PC-9 (cell line): ENCODE measurements around the gene TOMM22. TPM values are rescaled to one million over a fixed set of nuclear protein-coding genes. Genes with fewer than 3 reads are reported as not detected.

ENCODE experiments used
- BruUV-seq: library from RNA; stranded (reverse); fragments of 400-500 nt; replicated peaks from 2 replicates; lab custom pipeline; 2021; lab: Mats Ljungman, UMichigan
- CTCF ChIA-PET: fragments of 300-600 bp; sonication (Branson Sonifier 250); formaldehyde crosslinking; loops from one replicate; lab custom pipeline; 2022; ENCODE audit warnings: antibody characterized with exemption; lab: Charles Lee
- POLR2A ChIA-PET: fragments of 300-600 bp; sonication (Branson Sonifier 250); formaldehyde crosslinking; loops from one replicate; lab custom pipeline; 2022; ENCODE audit warnings: antibody characterized with exemption; ENCODE audit not compliant: unreplicated experiment; lab: Charles Lee
- DNase-seq, 2 experiments: peaks; one replicate each; pipeline versions ENCODE4 v3.0.0 to v3.0.0-alpha.2; 2015 to 2022; ENCODE audit warnings: mixed read lengths in 1 of 2
- H2AFZ ChIP-seq: fragments of 200-600 bp; sonication (generic); 2 replicates; pipeline ENCODE4 v1.8.1; 2017; ENCODE audit warnings: antibody characterized with exemption
- H3F3A ChIP-seq: fragments of 200-600 bp; sonication (generic); 2 replicates; pipeline ENCODE4 v1.8.1; 2017; ENCODE audit warnings: antibody characterized with exemption, mild to moderate bottlenecking, low read depth; ENCODE audit not compliant: insufficient read depth
- H3K27ac ChIP-seq: fragments of 200-600 bp; sonication (generic); 2 replicates; pipeline ENCODE4 v1.6.1; 2016; ENCODE audit warnings: mixed run types
- H3K27me3 ChIP-seq: fragments of 200-600 bp; sonication (generic); 2 replicates; pipeline ENCODE4 v1.6.1; 2016; ENCODE audit warnings: low read depth, mixed run types; ENCODE audit not compliant: insufficient read depth
- H3K36me3 ChIP-seq: fragments of 200-600 bp; sonication (generic); 2 replicates; pipeline ENCODE4 v1.6.1; 2016; ENCODE audit warnings: low read depth, mixed run types
- H3K4me1 ChIP-seq: fragments of 200-600 bp; sonication (generic); replicated peaks from 2 replicates; pipeline ENCODE4 v1.6.1; 2016; ENCODE audit warnings: mixed run types; ENCODE audit not compliant: insufficient read depth
- H3K4me2 ChIP-seq: fragments of 200-600 bp; sonication (generic); 2 replicates; pipeline ENCODE4 v1.6.1; 2017; ENCODE audit warnings: mixed run types
- H3K4me3 ChIP-seq: fragments of 200-600 bp; sonication (generic); 2 replicates; pipeline ENCODE4 v1.6.1; 2016; ENCODE audit warnings: mixed run types
- H3K79me2 ChIP-seq: fragments of 200-600 bp; sonication (generic); 2 replicates; pipeline ENCODE4 v1.6.1; 2017; ENCODE audit warnings: low read depth, mixed run types
- H3K9me2 ChIP-seq: fragments of 200-600 bp; sonication (generic); 2 replicates; pipeline ENCODE4 v1.8.1; 2017; ENCODE audit warnings: mild to moderate bottlenecking; ENCODE audit not compliant: insufficient read depth
- H3K9me3 ChIP-seq: fragments of 200-600 bp; sonication (generic); 2 replicates; pipeline ENCODE4 v1.8.1; 2016; ENCODE audit warnings: low read depth; ENCODE audit not compliant: insufficient read depth
- H4K20me1 ChIP-seq: fragments of 200-600 bp; sonication (generic); 2 replicates; pipeline ENCODE4 v1.8.1; 2017; ENCODE audit not compliant: insufficient read depth
- EZH2 ChIP-seq: fragments of 200-600 bp; sonication (generic); IDR thresholded peaks from 2 replicates; pipeline ENCODE4 v1.8.0; 2017; ENCODE audit warnings: antibody characterized with exemption, low read depth
- intact Hi-C: fragments of 100-400 bp; cut with micrococcal nuclease; formaldehyde crosslinking; loops from one replicate; pipeline ENCODE4 v1.10.0; 2022; ENCODE audit not compliant: unreplicated experiment
- total RNA-seq: library from RNA; stranded (reverse); gene quantifications from 2 replicates; pipeline ENCODE4 v1.2.3, GENCODE V29; 2021
- TF ChIP-seq, protein P1 (sequence below): fragments of 200-600 bp; sonication (generic); conservative IDR thresholded peaks from 2 replicates; pipeline ENCODE4 v1.6.1; 2017; ENCODE audit warnings: mixed run types, antibody characterized with exemption, mild to moderate bottlenecking, moderate library complexity

Gene TOMM22
- total RNA-seq, 1 experiment from 2014 or later = 120 TPM

DNA sequence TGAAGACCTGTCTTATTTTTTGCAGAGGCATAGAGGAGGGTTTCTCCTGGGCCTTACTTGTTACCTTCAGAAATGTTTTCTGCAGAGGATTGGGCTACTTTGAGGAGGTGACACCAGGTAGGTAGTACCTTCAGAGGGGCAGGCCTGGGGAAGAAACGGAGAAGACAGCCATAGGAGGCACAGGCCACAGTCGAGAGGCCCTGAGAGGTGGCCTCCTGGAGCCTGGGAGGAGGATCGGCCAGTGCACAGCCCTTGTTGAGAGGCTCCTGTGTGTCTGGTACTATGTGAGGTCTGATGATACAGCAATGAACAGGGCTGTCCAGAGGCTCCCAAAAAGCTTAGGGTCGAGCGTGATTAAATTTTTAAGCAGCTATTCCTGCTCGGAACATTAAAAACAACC lies 35.5 kb downstream of the TOMM22 start:
- H3K4me1 ChIP-seq = peaks cover 23% of the 10 kb centered on the region
- no peak overlapping the region for H3K4me2 ChIP-seq
- H3K4me3 ChIP-seq = no peak overlapping the region
- DNase-seq = no peak
- no peaks in the 10 kb centered on the region for H3K27me3 ChIP-seq
- intact Hi-C loops = no loop called here
- no peak overlapping the region for H2AFZ ChIP-seq
- ChIA-PET POLR2A (no interaction called here), CTCF (interaction anchor here (0.5 to 2.0 kb wide), 2 partner anchors 10 to 356 kb away, joined by 4 to 13 read pairs; no protein-coding TSS in a partner anchor)
- TF ChIP-seq, protein P1, sequence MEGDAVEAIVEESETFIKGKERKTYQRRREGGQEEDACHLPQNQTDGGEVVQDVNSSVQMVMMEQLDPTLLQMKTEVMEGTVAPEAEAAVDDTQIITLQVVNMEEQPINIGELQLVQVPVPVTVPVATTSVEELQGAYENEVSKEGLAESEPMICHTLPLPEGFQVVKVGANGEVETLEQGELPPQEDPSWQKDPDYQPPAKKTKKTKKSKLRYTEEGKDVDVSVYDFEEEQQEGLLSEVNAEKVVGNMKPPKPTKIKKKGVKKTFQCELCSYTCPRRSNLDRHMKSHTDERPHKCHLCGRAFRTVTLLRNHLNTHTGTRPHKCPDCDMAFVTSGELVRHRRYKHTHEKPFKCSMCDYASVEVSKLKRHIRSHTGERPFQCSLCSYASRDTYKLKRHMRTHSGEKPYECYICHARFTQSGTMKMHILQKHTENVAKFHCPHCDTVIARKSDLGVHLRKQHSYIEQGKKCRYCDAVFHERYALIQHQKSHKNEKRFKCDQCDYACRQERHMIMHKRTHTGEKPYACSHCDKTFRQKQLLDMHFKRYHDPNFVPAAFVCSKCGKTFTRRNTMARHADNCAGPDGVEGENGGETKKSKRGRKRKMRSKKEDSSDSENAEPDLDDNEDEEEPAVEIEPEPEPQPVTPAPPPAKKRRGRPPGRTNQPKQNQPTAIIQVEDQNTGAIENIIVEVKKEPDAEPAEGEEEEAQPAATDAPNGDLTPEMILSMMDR = no peak
- no peak for TF ChIP-seq EZH2
- BruUV-seq = no TSS peak
- H3K36me3 ChIP-seq = peaks cover 38% of the 10 kb centered on the region
- H4K20me1 ChIP-seq = peaks cover 78% of the 10 kb centered on the region
- H3K9me3 ChIP-seq = no peaks in the 10 kb centered on the region
- H3K9me2 ChIP-seq = no peaks in the 10 kb centered on the region
- H3F3A ChIP-seq = peaks cover 37% of the 10 kb centered on the region
- H3K79me2 ChIP-seq = peaks cover 77% of the 10 kb centered on the region
- H3K27ac ChIP-seq = no peak overlapping the region

DNA sequence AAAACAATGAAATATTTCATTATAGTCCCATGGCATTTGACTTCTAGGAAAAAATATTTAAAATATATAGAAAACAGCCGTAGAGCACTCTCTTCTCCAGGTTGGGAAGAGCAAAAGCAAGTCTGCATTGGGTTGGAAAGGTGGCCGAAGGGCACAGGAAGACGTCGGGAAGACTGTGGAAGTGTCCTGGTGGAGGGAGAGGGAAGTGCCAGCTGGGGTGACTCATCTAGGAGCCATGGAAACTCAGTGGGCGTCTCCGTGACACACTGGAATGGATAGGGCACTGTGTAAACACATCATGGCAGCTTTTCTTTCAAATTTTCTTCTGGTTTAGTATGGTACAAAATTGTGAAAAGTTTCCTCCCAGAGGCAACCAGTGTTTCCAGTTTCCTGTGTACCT lies 36.7 kb downstream of the TOMM22 start:
- Histone ChIP-seq H3K9me3 (no peaks in the 10 kb centered on the region), H3K4me3 (no peak overlapping the region), H3K27ac (peak overlapping the region; percentile 57), H4K20me1 (peaks cover 66% of the 10 kb centered on the region), H3K36me3 (peaks cover 48% of the 10 kb centered on the region), H3K4me2 (peak overlapping the region; percentile 69), H3K9me2 (no peaks in the 10 kb centered on the region), H3K4me1 (peaks cover 23% of the 10 kb centered on the region), H3K79me2 (peaks cover 65% of the 10 kb centered on the region), H3K27me3 (no peaks in the 10 kb centered on the region), H2AFZ (no peak overlapping the region), H3F3A (peaks cover 37% of the 10 kb centered on the region)
- CTCF ChIA-PET = interaction anchor here (1.4 to 2.0 kb wide), 2 partner anchors 11 to 48 kb away, joined by 4 read pairs; no protein-coding TSS in a partner anchor
- BruUV-seq = no TSS peak
- POLR2A ChIA-PET = interaction anchor here (0.7 kb wide), 3 partner anchors 12 to 964 kb away, joined by 3 to 5 read pairs (median 3); no protein-coding TSS in a partner anchor
- peak; percentile 84 to 91 for DNase-seq
- intact Hi-C loops = no loop called here
- no peak for TF ChIP-seq EZH2
- TF ChIP-seq, protein P1 = peak; percentile 82

DNA sequence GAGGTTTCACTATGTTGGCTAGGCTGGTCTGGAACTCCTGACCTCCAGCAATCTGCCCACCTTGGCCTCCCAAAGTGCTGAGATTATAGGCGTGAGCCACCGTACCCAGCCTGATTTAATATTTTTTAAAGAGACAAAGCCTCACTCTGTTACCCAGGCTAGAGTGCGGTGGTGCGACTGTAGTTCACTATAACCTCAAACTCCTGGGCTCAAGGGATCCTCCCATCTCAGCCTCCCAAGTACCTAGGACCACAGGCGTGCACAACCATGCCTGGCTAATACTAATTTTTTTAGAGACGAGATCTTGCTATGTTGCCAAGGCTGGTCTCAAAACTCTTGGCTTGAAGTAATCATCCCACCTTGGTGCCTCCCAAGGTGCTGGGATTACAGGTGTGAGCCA lies 37.4 kb downstream of the TOMM22 start:
- DNase-seq = no peak
- POLR2A ChIA-PET = no interaction called here
- H3K9me2 ChIP-seq = no peaks in the 10 kb centered on the region
- no peaks in the 10 kb centered on the region for H3K27me3 ChIP-seq
- intact Hi-C loops = no loop called here
- H3F3A ChIP-seq = peaks cover 40% of the 10 kb centered on the region
- peaks cover 59% of the 10 kb centered on the region for H4K20me1 ChIP-seq
- H3K4me3 ChIP-seq = no peak overlapping the region
- no TSS peak for BruUV-seq
- H3K4me2 ChIP-seq = peak overlapping the region; percentile 69; the same call in 1 of the 2 replicates
- H3K27ac ChIP-seq = peak overlapping the region; percentile 57
- TF ChIP-seq, protein P1 = no peak
- TF ChIP-seq EZH2 = no peak
- H2AFZ ChIP-seq = no peak overlapping the region
- peaks cover 55% of the 10 kb centered on the region for H3K36me3 ChIP-seq
- peaks cover 23% of the 10 kb centered on the region for H3K4me1 ChIP-seq
- no peaks in the 10 kb centered on the region for H3K9me3 ChIP-seq
- CTCF ChIA-PET = interaction anchor here (1.4 kb wide), 1 partner anchor 47 kb away, joined by 4 read pairs; no protein-coding TSS in a partner anchor
- H3K79me2 ChIP-seq = peaks cover 62% of the 10 kb centered on the region
